ENCODE data around the gene EBF3. TPM values are rescaled to one million over a fixed set of nuclear protein-coding genes. Genes with fewer than 3 reads are reported as not detected.

The EBF3 gene
- total RNA-seq, 1 donor from 2014 or later: 5.5 TPM

DNA sequence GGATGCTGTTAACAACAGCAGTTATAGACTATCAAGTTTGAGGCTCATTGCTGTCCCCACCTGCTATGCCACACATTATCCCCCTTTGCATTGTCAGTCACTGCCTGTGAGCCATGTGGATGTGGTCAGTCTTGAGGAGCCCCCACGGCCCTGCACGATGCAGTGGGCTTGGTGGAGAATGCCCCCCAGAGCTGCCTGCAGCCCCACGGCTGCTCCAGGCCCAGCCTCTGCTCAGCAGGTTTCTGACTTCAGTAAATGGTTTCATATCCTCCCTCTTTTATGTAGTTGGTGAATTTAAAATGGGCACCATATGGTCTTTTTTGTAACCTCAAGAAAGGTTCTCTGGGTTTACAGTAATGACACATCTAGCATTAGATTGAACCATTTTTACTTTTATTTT is 164.1 kb downstream of the EBF3 start:
- no peak for DNase-seq (ENCODE audit: low spot score)

DNA sequence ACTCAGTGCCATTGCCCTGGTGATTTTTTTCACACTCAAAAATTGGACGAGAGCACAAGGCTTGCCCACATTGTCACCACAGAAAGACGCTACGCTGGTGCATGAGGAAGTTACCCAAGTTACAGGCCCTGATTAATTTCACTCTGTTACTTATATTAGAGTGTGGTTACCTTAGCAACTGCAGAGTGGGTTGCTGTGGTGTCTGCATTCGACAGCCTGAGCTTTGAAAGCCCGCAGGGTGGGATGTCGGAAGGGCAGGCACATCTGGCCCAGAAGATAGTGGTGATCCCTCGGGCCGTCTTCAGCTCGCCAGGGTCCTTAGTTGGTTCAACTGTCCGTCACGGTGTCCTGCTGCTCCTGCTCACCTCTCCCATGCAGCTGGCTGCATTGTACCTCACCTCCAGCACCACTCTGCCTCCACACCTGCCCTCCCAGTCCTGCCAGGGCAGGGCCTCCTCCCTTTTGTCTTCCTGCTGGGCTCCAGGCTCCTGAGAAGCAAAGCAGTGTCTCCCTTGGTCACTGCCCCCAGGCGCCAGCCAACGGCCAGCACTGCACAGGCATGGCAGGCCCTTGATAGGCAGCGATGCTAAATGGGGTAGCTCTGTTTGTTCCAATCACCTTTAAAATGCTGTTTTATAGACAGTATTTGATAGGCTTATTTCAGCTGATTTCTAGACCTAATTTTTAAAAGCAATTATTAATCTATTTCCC is 167.2 kb downstream of the EBF3 start:
- DNase-seq (ENCODE audit: low spot score): no peak

DNA sequence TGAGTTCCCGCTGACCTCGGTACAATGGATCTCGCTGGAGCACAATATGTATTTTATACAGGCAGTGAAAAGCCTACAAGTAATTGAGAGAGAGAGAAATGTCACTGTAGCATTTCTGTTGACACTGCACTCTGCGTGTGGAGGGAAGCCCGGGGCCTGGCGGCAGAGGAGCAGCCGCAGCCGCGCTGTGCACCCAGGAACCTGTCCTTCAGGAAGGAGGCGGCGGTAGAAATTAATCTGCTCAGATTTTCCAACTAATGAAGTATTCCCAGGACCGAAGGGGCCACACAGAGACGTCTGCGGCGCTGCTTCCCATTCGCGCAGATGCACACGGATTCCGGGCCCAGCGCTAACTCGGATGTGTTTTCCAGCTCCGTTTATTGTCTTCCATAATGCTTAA is 170.1 kb downstream of the EBF3 start:
- no peak for DNase-seq (ENCODE audit: low spot score)

DNA sequence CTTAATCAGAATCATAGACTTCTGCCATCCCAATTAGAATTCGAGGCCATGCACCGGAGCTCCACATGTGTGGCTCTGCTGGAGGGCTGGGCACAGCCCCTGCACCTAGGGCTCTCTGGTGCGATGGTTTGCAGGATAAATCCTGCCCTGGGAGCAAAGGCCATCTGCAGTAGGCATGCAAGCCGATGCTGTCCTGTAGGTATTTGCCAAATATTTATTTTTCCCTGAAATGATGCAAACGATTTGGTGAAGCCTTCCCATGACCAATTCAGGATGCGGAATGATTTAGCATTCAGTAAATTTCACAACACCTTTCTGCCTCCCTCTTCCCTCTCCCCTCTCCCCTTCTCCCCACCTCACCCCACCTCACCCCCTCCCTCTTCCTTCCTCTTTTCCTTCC is 170.6 kb downstream of the EBF3 start:
- DNase-seq (ENCODE audit: low spot score): no peak

- no peak for DNase-seq (ENCODE audit: low spot score)
These were observed 171.2 kb downstream of the EBF3 start for GRCh38 chr10:129792864-129793263.

GRCh38 chr10:129792141-129792540 is 171.9 kb downstream of the EBF3 start:
- no peak for DNase-seq (ENCODE audit: low spot score)

GRCh38 chr10:129790715-129791446 is 173.2 kb downstream of the EBF3 start:
- no peak for DNase-seq (ENCODE audit: low spot score)

- no peak for DNase-seq (ENCODE audit: low spot score)
These were observed 175.9 kb downstream of the EBF3 start for GRCh38 chr10:129788215-129788614.

- no peak for DNase-seq (ENCODE audit: low spot score)
These were observed 176.5 kb downstream of the EBF3 start for GRCh38 chr10:129787557-129787956.

DNA sequence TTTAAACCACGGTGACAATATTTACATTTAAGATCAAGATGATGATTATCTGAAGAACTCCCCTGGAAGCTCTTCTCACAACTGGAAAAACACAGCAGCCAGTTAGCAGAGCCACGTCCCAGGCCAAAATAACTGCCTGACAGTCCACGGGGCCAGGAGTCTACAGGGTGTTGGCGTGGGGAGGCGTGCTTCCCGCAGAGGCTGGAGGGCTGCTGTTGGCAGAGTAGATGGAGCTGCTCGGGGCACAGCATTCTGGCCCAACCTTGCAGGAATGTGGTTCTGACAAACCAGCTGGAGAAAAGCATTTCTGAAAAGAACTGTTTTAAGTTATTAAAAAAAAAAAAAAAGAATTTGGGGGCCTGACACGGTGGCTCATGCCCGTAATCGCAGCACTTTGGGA is 177.9 kb downstream of the EBF3 start:
- DNase-seq (ENCODE audit: low spot score): no peak

GRCh38 chr10:129785536-129785981 is 178.5 kb downstream of the EBF3 start:
- DNase-seq (ENCODE audit: low spot score): no peak

Other genes starting within 250 kb of the EBF3 start
- 11.6 TPM for gene C10orf143, start 146.6 kb upstream of the EBF3 start, total RNA-seq
- 71.9 TPM for gene GLRX3, start 172.1 kb upstream of the EBF3 start, total RNA-seq